K562 (cell line): ENCODE results near the gene ATPAF2. TPM values are rescaled to one million over a fixed set of nuclear protein-coding genes. Genes with fewer than 3 reads are reported as not detected.

Experiments
- C11orf30 ChIP-seq: fragments of 450-650 bp; IDR thresholded peaks from 2 replicates; pipeline ENCODE4 v1.6.1; 2016; ENCODE audit warnings: low read depth, mild to moderate bottlenecking
- CREBBP ChIP-seq: IDR thresholded peaks from one replicate; pipeline ENCODE4 v1.6.1; 2012; ENCODE audit warnings: low read depth, mild to moderate bottlenecking, control low read depth, inconsistent platforms, low read length
- DNMT1 ChIP-seq: fragments of 450-650 bp; IDR thresholded peaks from 2 replicates; pipeline ENCODE4 v1.6.1; 2016; ENCODE audit warnings: antibody characterized with exemption, mild to moderate bottlenecking
- ELF1 ChIP-seq: fragments of 200-800 bp; sonication (Bioruptor generic); IDR thresholded peaks from 2 replicates; pipeline ENCODE4 v1.6.1; 2016; ENCODE audit warnings: missing genetic modification characterization, missing compliant biosample characterization
- ETV1 ChIP-seq: fragments of 450-650 bp; conservative IDR thresholded peaks from 2 replicates; pipeline ENCODE4 v1.6.1; 2016; ENCODE audit warnings: missing genetic modification characterization, control low read depth, low read depth, missing compliant biosample characterization
- GABPB1 ChIP-seq: sonication (generic); formaldehyde crosslinking; IDR thresholded peaks from 2 replicates; pipeline ENCODE4 v1.8.0; 2022; ENCODE audit warnings: mild to moderate bottlenecking, missing genetic modification reagents
- HMGN3 ChIP-seq: IDR thresholded peaks from 2 replicates; pipeline ENCODE4 v1.6.1; 2011; ENCODE audit warnings: borderline replicate concordance, low read depth, mild to moderate bottlenecking, mixed read lengths, low read length; ENCODE audit not compliant: insufficient read length; ENCODE audit errors: extremely low read depth
- IRF9 ChIP-seq: fragments of 450-650 bp; IDR thresholded peaks from 2 replicates; pipeline ENCODE4 v1.6.1; 2016; ENCODE audit warnings: missing biosample characterization, missing genetic modification characterization
- KLF6 ChIP-seq: fragments of 250-450 bp; sonication (Bioruptor Pico); IDR thresholded peaks from 2 replicates; pipeline ENCODE4 v1.4.0; 2020; ENCODE audit warnings: mild to moderate bottlenecking, moderate library complexity, borderline replicate concordance
- NR2C1 ChIP-seq, 2 experiments: fragments of 450-650 bp; IDR thresholded peaks; 2 replicates each; pipeline ENCODE4 v1.6.1; 2017; ENCODE audit warnings: mild to moderate bottlenecking in 2 of 2, antibody characterized with exemption in 1 of 2, inconsistent platforms in 1 of 2, missing compliant biosample characterization in 1 of 2, missing genetic modification characterization in 1 of 2
- PHF8 ChIP-seq: fragments of 200-600 bp; sonication (generic); IDR thresholded peaks from 2 replicates; pipeline ENCODE4 v1.6.1; 2012; ENCODE audit warnings: mixed run types, mild to moderate bottlenecking, inconsistent platforms, low read length, moderate library complexity, borderline replicate concordance
- PML ChIP-seq: IDR thresholded peaks from 2 replicates; pipeline ENCODE4 v1.6.1; 2012; ENCODE audit warnings: low read length, inconsistent platforms
- POLR2G ChIP-seq: fragments of 200-400 bp; formaldehyde crosslinking; IDR thresholded peaks from 2 replicates; pipeline ENCODE4 v1.6.1; 2017; ENCODE audit warnings: low read depth, mild to moderate bottlenecking, antibody characterized with exemption, low read length, moderate library complexity
- POU5F1 ChIP-seq: fragments of 150-350 bp; IDR thresholded peaks from 2 replicates; pipeline ENCODE4 v1.6.1; 2014; ENCODE audit warnings: borderline replicate concordance, low read length, low read depth, mild to moderate bottlenecking; ENCODE audit not compliant: partially characterized antibody
- RCOR1 ChIP-seq, 2 experiments: IDR thresholded peaks; 2 replicates each; pipeline ENCODE4 v1.6.1; 2012; ENCODE audit warnings: low read depth in 2 of 2, low read length in 2 of 2, borderline replicate concordance in 1 of 2, improper control_type of control experiment in 1 of 2
- SMARCA5 ChIP-seq: fragments of 450-650 bp; IDR thresholded peaks from 2 replicates; pipeline ENCODE4 v1.6.1; 2016
- SP1 ChIP-seq: sonication (generic); formaldehyde crosslinking; IDR thresholded peaks from 2 replicates; pipeline ENCODE4 v1.8.1; 2022; ENCODE audit warnings: mild to moderate bottlenecking, missing genetic modification reagents
- TGIF2 ChIP-seq: sonication (generic); formaldehyde crosslinking; IDR thresholded peaks from 2 replicates; pipeline ENCODE4 v1.8.1; 2022; ENCODE audit warnings: mild to moderate bottlenecking, missing genetic modification reagents, moderate library complexity
- ZBTB8A ChIP-seq: fragments of 450-650 bp; IDR thresholded peaks from 2 replicates; pipeline ENCODE4 v1.6.1; 2018; ENCODE audit warnings: mild to moderate bottlenecking, moderate library complexity; ENCODE audit not compliant: partially characterized antibody
- ZNF121 ChIP-seq: sonication (generic); formaldehyde crosslinking; conservative IDR thresholded peaks from 2 replicates; pipeline ENCODE4 v1.8.0; 2022; ENCODE audit warnings: missing genetic modification reagents
- ZNF589 ChIP-seq: fragments of 200-800 bp; sonication (Bioruptor generic); IDR thresholded peaks from 2 replicates; pipeline ENCODE4 v1.6.1; 2016; ENCODE audit warnings: low read depth, missing genetic modification characterization, missing compliant biosample characterization
- ZZZ3 ChIP-seq: fragments of 450-650 bp; IDR thresholded peaks from 2 replicates; pipeline ENCODE4 v1.6.1; 2016; ENCODE audit warnings: antibody characterized with exemption, mild to moderate bottlenecking, moderate library complexity
- polyA plus RNA-seq, 8 experiments: library from polyadenylated mRNA; depleted of rRNA in 4 of 8; stranded (reverse) in 5 of 8; unstranded in 3 of 8; fragments of >200 nt; fragmentation: Nextera tagmentation in 2 of 8; fragmentation: Illumina TruSeq in 1 of 8; extraction: Ambion mirVana in 2 of 8; extraction: Trizol in 1 of 8; gene quantifications; 2 replicates each; pipeline versions ENCODE4 v1.2.1 to v1.2.3, GENCODE V29; 2011 to 2014; ENCODE audit warnings: inconsistent platforms in 1 of 8, missing spikeins in 1 of 8
- total RNA-seq, 7 experiments: library from RNA; depleted of rRNA in 6 of 7; stranded (reverse); fragments of >200 nt in 6 of 7; fragmentation: Illumina TruSeq in 2 of 7; extraction: Trizol in 2 of 7; gene quantifications; 2 replicates each; pipeline versions ENCODE4 v1.2.1 to v1.2.3, GENCODE V29; 2011 to 2021; ENCODE audit warnings: low replicate concordance in 1 of 7
- TF ChIP-seq, protein P1 (sequence below), 2 experiments: fragments of 450-650 bp; conservative IDR thresholded peaks; 2 replicates each; pipeline ENCODE4 v1.6.1; 2017; ENCODE audit warnings: mild to moderate bottlenecking in 2 of 2, moderate library complexity in 2 of 2
- TF ChIP-seq, protein P2 (sequence below): fragments of 250-450 bp; sonication (Bioruptor Pico); IDR thresholded peaks from 2 replicates; pipeline ENCODE4 v1.4.0; 2020; ENCODE audit warnings: mild to moderate bottlenecking, moderate library complexity, borderline replicate concordance

The ATPAF2 gene
- total and polyA plus RNA-seq, 9 of the 15 experiments (the other 6 are each of a cell fraction or from before 2014, with no cell fraction given), result 2.1 to 19.2 (median 11.3) TPM

DNA sequence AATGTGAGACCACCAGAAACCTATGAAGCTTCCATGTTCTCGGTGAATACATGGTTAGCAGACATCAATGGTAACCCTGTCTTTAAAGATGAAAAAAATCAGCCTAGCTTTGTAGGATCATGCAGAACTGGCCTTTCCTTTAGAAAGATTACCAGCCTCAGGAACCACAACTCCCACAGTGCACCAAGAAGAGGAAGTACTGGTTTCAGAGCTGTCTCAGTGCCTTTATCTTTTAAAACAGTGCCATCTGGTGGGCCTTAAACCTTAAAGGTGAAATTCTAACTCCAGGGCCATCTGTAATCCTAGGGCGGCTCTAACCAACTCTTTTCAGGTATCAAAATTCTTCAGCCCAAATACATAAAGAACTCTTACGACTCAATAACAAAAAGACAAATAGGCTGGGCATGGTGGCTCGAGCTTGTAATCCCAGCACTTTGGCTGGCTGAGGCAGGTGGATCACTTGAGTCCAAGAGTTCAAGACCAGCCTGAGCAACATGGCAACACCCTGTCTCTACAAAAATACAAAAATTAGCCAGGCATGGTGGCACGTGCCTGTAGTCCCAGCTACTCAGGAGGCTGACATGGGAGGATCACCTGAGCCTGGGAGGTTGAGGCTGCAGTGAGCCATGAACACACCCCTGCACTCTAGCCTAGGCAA lies 5.4 kb downstream of the ATPAF2 start (continued):
- TF ChIP-seq, protein P1, sequence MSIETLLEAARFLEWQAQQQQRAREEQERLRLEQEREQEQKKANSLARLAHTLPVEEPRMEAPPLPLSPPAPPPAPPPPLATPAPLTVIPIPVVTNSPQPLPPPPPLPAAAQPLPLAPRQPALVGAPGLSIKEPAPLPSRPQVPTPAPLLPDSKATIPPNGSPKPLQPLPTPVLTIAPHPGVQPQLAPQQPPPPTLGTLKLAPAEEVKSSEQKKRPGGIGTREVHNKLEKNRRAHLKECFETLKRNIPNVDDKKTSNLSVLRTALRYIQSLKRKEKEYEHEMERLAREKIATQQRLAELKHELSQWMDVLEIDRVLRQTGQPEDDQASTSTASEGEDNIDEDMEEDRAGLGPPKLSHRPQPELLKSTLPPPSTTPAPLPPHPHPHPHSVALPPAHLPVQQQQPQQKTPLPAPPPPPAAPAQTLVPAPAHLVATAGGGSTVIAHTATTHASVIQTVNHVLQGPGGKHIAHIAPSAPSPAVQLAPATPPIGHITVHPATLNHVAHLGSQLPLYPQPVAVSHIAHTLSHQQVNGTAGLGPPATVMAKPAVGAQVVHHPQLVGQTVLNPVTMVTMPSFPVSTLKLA (conservative IDR thresholded peaks at IDR 0.05), result no peak
- no peak for TF ChIP-seq PML
- no peak for TF ChIP-seq SP1 (CRISPR knock-in tag)
- peak; percentile 32; the same call in 1 of the 2 replicates for TF ChIP-seq ETV1 (tag)
- no peak for TF ChIP-seq NR2C1 (IDR thresholded peaks at IDR 0.05)
- no peak for TF ChIP-seq NR2C1 (tag; IDR thresholded peaks at IDR 0.05)
- no peak for TF ChIP-seq ZBTB8A
- TF ChIP-seq ZNF121 (CRISPR knock-in tag), result peak; percentile 99
- TF ChIP-seq KLF6 (CRISPR knock-in tag), result no peak
- no peak for TF ChIP-seq POLR2G
- no peak for TF ChIP-seq HMGN3
- no peak for TF ChIP-seq POU5F1
- TF ChIP-seq PHF8, result no peak
- TF ChIP-seq SMARCA5, result no peak
- no peak for TF ChIP-seq C11orf30
- TF ChIP-seq, protein P2, sequence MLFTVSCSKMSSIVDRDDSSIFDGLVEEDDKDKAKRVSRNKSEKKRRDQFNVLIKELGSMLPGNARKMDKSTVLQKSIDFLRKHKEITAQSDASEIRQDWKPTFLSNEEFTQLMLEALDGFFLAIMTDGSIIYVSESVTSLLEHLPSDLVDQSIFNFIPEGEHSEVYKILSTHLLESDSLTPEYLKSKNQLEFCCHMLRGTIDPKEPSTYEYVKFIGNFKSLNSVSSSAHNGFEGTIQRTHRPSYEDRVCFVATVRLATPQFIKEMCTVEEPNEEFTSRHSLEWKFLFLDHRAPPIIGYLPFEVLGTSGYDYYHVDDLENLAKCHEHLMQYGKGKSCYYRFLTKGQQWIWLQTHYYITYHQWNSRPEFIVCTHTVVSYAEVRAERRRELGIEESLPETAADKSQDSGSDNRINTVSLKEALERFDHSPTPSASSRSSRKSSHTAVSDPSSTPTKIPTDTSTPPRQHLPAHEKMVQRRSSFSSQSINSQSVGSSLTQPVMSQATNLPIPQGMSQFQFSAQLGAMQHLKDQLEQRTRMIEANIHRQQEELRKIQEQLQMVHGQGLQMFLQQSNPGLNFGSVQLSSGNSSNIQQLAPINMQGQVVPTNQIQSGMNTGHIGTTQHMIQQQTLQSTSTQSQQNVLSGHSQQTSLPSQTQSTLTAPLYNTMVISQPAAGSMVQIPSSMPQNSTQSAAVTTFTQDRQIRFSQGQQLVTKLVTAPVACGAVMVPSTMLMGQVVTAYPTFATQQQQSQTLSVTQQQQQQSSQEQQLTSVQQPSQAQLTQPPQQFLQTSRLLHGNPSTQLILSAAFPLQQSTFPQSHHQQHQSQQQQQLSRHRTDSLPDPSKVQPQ (CRISPR knock-in tag), result no peak
- no peak for TF ChIP-seq DNMT1
- no peak for TF ChIP-seq ZZZ3
- no peak for TF ChIP-seq IRF9 (tag)
- no peak for TF ChIP-seq CREBBP
- TF ChIP-seq TGIF2 (CRISPR knock-in tag), result no peak
- peak; percentile 86 for TF ChIP-seq ELF1 (tag)
- no peak for TF ChIP-seq ZNF589 (CRISPR knock-in tag)
- peak; percentile 39; the same call in 1 of the 2 replicates for TF ChIP-seq GABPB1 (CRISPR knock-in tag)
- no peak for TF ChIP-seq RCOR1 (IDR thresholded peaks at IDR 0.05; ENCODE audit: borderline replicate concordance in 1 of 2, low read depth in 2 of 2, low read length in 2 of 2)
